Psoas muscle (tissue), 8 donors: ENCODE data around the gene AKR1B1. TPM values are rescaled to one million over a fixed set of nuclear protein-coding genes. Genes with fewer than 3 reads are reported as not detected.

ENCODE experiments used
- ATAC-seq, 4 donors: fragments of 200-7000 bp; cut with Tn5 transposase; one replicate each; pipeline ENCODE4 v1.9.1; 2020; ENCODE audit warnings: moderate library complexity in 3 of 4, mild to moderate bottlenecking in 2 of 4
- DNase-seq, 2 donors: peaks; one replicate each; pipeline ENCODE4 v3.0.0-alpha.2; 2020
- H3K27ac ChIP-seq: fragments of 200-600 bp; one replicate; pipeline ENCODE4 v1.8.0; 2022
- H3K27me3 ChIP-seq, 3 donors: fragments of 200-600 bp in 1 of 3; one replicate each; pipeline versions ENCODE4 v1.6.1 to v1.8.0; 2013 to 2022; ENCODE audit warnings: low read length in 2 of 3, mild to moderate bottlenecking in 2 of 3, moderate library complexity in 1 of 3; ENCODE audit not compliant: insufficient read depth in 3 of 3
- H3K36me3 ChIP-seq, 2 donors: fragments of 200-600 bp in 1 of 2; one replicate each; pipeline versions ENCODE4 v1.6.1 to v1.8.0; 2013 to 2022; ENCODE audit warnings: low read depth in 1 of 2, mild to moderate bottlenecking in 1 of 2, moderate library complexity in 1 of 2; ENCODE audit not compliant: insufficient read depth in 1 of 2
- H3K4me1 ChIP-seq: fragments of 200-600 bp; one replicate; pipeline ENCODE4 v1.8.0; 2022
- H3K4me3 ChIP-seq: fragments of 200-600 bp; one replicate; pipeline ENCODE4 v1.8.0; 2022; ENCODE audit warnings: mild to moderate bottlenecking
- H3K9me3 ChIP-seq: fragments of 200-600 bp; one replicate; pipeline ENCODE4 v1.8.0; 2022
- WGBS, 3 donors: extraction: QIAGEN DNeasy Blood & Tissue Kit; methylation state at CpG; one replicate each; pipeline versions ENCODE4 v1.1.6 to v1.1.7; 2013; 5-methylcytosine and 5-hydroxymethylcytosine counted together
- intact Hi-C, 2 donors: fragments of 100-400 bp; cut with DNase I; formaldehyde crosslinking; loops; one replicate each; pipeline versions ENCODE4 v1.11.0 to v1.14.2; 2022
- long read RNA-seq, 2 donors: library from polyadenylated mRNA; unstranded; transcript quantifications; one replicate each; pipeline ENCODE4 v2.0.0, GENCODE V29; 2021
- polyA plus RNA-seq, 3 donors: library from polyadenylated mRNA; stranded (reverse); fragments of 200-250 nt; gene quantifications; one replicate each; pipeline ENCODE4 v1.2.3, GENCODE V29; 2013
- total RNA-seq, 4 donors: library from RNA; stranded (reverse); fragmentation: NEBNext Ultra II Directional in 2 of 4; extraction: Animal tissue kit (Norgen Biotek cat#: 25700) in 2 of 4; gene quantifications; one replicate each; pipeline versions ENCODE4 v1.2.1 to v1.2.4, GENCODE V29; 2021 to 2023
- TF ChIP-seq, protein P1 (sequence below): fragments of 200-600 bp; IDR thresholded peaks from one replicate; pipeline ENCODE4 v1.8.0; 2022; ENCODE audit warnings: antibody characterized with exemption
- donor health status: healthy with polysubstance abuse.
- donor health status: DM: no; HTN: no; CAD: no; lungs with moderate emphysema.
- donor health status: Bipolar disorder and iron deficiency.
- donor health status: healthy.
- donor health status: DM: yes; HTN: yes; CAD: no.
- donor health status: DM: no; HTN: no; CAD: no.
- donor health status: DM: no; HTN: no; CAD: no.
- donor health status: DM: yes; HTN: yes; CAD: no.

Gene AKR1B1
- total RNA-seq (100 to 1,000 TPM; 188 to 266 (median 197) TPM), polyA plus RNA-seq (100 to 1,000 TPM; 147 to 274 (median 216) TPM)
- long read RNA-seq, donor 1, transcript AKR1B1-201 (10 exons, 1,409 nt) = major isoform, 147 of 163 reads
- long read RNA-seq, donor 1, partial matches to known transcripts = 12 of 163 reads
- long read RNA-seq, donor 1, other reads (novel, unspliced or antisense) = 2 of 163 reads
- long read RNA-seq, donor 2, transcript AKR1B1-201 (10 exons, 1,409 nt) = major isoform, 233 of 252 reads
- long read RNA-seq, donor 2, partial matches to known transcripts = 11 of 252 reads
- long read RNA-seq, donor 2, other reads (novel, unspliced or antisense) = 5 of 252 reads

GRCh38 chr7:134458806-134459698 lies at the start of gene AKR1B1:
Gene AKR1B1, minus strand, starts transcription at chr7:134459100. Its CDS starts 38 bp downstream, at chr7:134459062.
- intact Hi-C loops = no loop called here

GRCh38 chr7:134505856-134506255 lies 47.0 kb upstream of the AKR1B1 start:
- TF ChIP-seq, protein P1, sequence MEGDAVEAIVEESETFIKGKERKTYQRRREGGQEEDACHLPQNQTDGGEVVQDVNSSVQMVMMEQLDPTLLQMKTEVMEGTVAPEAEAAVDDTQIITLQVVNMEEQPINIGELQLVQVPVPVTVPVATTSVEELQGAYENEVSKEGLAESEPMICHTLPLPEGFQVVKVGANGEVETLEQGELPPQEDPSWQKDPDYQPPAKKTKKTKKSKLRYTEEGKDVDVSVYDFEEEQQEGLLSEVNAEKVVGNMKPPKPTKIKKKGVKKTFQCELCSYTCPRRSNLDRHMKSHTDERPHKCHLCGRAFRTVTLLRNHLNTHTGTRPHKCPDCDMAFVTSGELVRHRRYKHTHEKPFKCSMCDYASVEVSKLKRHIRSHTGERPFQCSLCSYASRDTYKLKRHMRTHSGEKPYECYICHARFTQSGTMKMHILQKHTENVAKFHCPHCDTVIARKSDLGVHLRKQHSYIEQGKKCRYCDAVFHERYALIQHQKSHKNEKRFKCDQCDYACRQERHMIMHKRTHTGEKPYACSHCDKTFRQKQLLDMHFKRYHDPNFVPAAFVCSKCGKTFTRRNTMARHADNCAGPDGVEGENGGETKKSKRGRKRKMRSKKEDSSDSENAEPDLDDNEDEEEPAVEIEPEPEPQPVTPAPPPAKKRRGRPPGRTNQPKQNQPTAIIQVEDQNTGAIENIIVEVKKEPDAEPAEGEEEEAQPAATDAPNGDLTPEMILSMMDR = no peak
- Histone ChIP-seq H3K4me1 (peaks cover 4% of the 10 kb centered on the region), H3K4me3 (no peak overlapping the region), H3K36me3 (no peaks in the 10 kb centered on the region), H3K9me3 (no peaks in the 10 kb centered on the region), H3K27me3 (no peaks in the 10 kb centered on the region), H3K27ac (no peak overlapping the region)
- intact Hi-C loops = no loop called here
- whole genome bisulfite sequencing, 3 donors = 80 to 86% (median 85%) methylated on average over 4 of the region's 4 CpGs
- DNase-seq = no peak
- ATAC-seq = no peak

More at GRCh38 chr7:134458806-134459698, at the start of gene AKR1B1:
- Histone ChIP-seq H3K4me3 (peak within 1 kb of the TSS; percentile 90), H3K9me3 (no peaks in the 10 kb centered on the region), H3K27me3 (no peaks in the 10 kb centered on the region), H3K36me3 (peaks cover 0 to 19% of the 10 kb centered on the region in 2 donors), H3K4me1 (peaks cover 29% of the 10 kb centered on the region), H3K27ac (peak within 1 kb of the TSS; percentile 96)
- TF ChIP-seq, protein P1 = peak; percentile 52
- DNase-seq = peak; percentile 94 to 96
- WGBS, 3 donors = 1 to 2% (median 2%) methylated on average over 47 to 61 of the region's 61 CpGs
- peak; percentile 98 to 99 (median 99) for ATAC-seq

GRCh38 chr7:134504660-134505164 lies 45.8 kb upstream of the AKR1B1 start:
- 59 to 78% (median 68%) methylated on average over 3 of the region's 3 CpGs for WGBS, 3 donors
- H3K4me3 ChIP-seq = no peak overlapping the region
- peaks cover 4% of the 10 kb centered on the region for H3K4me1 ChIP-seq
- no peaks in the 10 kb centered on the region for H3K27me3 ChIP-seq
- TF ChIP-seq, protein P1 = no peak
- ATAC-seq = peak in 1 of 4 donors; percentile 9
- no peak for DNase-seq
- no peaks in the 10 kb centered on the region for H3K9me3 ChIP-seq
- intact Hi-C loops = no loop called here
- H3K27ac ChIP-seq = no peak overlapping the region
- no peaks in the 10 kb centered on the region for H3K36me3 ChIP-seq

DNA sequence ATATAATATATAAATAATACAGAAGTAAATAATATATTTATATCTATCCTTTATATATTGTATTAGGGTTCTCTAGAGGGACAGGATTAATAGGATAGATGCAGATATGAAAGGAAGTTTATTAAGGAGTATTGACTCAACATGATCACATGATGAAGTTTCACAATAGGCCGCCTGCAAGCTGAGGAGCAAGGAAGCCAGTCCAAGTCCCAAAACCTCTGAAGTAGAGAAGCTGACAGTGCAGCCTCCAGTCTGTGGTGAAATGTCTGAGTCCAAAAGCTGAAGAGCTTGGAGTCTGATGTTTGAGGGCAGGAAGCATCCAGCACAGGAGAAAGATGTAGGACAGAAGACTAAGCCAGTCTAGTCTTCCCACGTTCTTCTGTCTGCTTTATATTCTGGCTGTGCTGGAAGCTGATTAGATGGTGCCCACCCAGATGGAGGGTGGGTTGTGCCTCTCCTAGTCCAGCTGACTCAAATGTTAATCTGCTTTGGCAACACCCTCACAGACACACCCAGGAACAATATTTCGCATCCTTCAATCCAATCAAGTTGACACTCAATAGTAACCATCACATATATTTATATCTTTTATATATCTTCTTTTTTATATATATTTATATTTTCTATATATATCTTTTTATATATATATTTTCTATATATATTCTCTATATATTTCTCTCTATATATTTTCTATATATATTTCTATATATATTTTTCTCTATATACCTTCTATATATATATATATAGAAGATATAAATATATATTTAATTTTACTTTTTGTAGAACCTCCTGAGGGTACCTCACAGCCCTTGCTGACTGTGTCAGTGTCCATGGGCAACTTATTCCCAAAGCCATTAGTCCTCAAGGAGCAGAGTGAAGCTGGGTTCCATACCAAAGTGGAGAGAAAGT lies 43.8 kb upstream of the AKR1B1 start:
- H3K36me3 ChIP-seq = no peaks in the 10 kb centered on the region
- no peaks in the 10 kb centered on the region for H3K9me3 ChIP-seq
- DNase-seq (peak; percentile 40 to 65), ATAC-seq (peak; percentile 75 to 96 (median 86))
- no peaks in the 10 kb centered on the region for H3K27me3 ChIP-seq
- TF ChIP-seq, protein P1 = no peak
- peak overlapping the region; percentile 53 for H3K27ac ChIP-seq
- peaks cover 4% of the 10 kb centered on the region for H3K4me1 ChIP-seq
- intact Hi-C loops = no loop called here
- no peak overlapping the region for H3K4me3 ChIP-seq
- 48 to 71% (median 53%) methylated on average over 3 of the region's 3 CpGs for WGBS, 3 donors
